GM12878 (cell line): ENCODE results near the gene ADAMTS16. TPM values are rescaled to one million over a fixed set of nuclear protein-coding genes. Genes with fewer than 3 reads are reported as not detected.

Experiments
- ATAC-seq: fragments of 200-7000 bp; cut with Tn5 transposase; 3 replicates; pipeline ENCODE4 v1.9.1; 2020; ENCODE audit warnings: mild to moderate bottlenecking, moderate library complexity
- BruUV-seq: library from RNA; stranded (reverse); fragments of 400-500 nt; replicated peaks from 2 replicates; lab custom pipeline; 2021; lab: Mats Ljungman, UMichigan
- CTCF ChIA-PET: fragments of 300-600 bp; sonication (Branson Sonifier 250); formaldehyde crosslinking; extraction: SDS; loops from one replicate; lab custom pipeline; 2021; ENCODE audit warnings: inconsistent platforms; lab: Yijun Ruan, JAX
- POLR2A ChIA-PET: fragments of 350-600 bp; formaldehyde crosslinking; extraction: SDS; loops from one replicate; lab custom pipeline; 2021; ENCODE audit warnings: inconsistent platforms; lab: Charles Lee
- RAD21 ChIA-PET: fragments of 300-600 bp; sonication (Branson Sonifier 250); formaldehyde crosslinking; loops from one replicate; lab custom pipeline; 2023; ENCODE audit warnings: antibody characterized with exemption; ENCODE audit not compliant: unreplicated experiment; lab: Charles Lee
- SMC1A ChIA-PET: fragments of 300-600 bp; sonication (Branson Sonifier 250); formaldehyde crosslinking; loops from one replicate; lab custom pipeline; 2023; ENCODE audit not compliant: unreplicated experiment, uncharacterized antibody; lab: Charles Lee
- DNase-seq: peaks from one replicate; pipeline ENCODE4 v3.0.0-alpha.2; 2011; ENCODE audit warnings: low read depth, low spot score
- FAIRE-seq: peaks from 3 replicates; lab custom pipeline; 2011; peaks lifted over from hg19 to GRCh38; lab: Jason Lieb, UNC
- H2AFZ ChIP-seq: 2 replicates; pipeline ENCODE4 v1.6.0; 2011; ENCODE audit warnings: low read depth, low read length, control low read depth; ENCODE audit not compliant: control insufficient read depth
- H3K27ac ChIP-seq: 2 replicates; pipeline ENCODE4 v1.5.1; 2011; ENCODE audit warnings: control low read depth; ENCODE audit not compliant: control insufficient read depth, insufficient read depth
- H3K27me3 ChIP-seq, 2 experiments: replicated peaks in 1 of 2; 2 replicates each; pipeline versions ENCODE4 v1.6.0 to v1.6.1; 2011; ENCODE audit warnings: low read length in 1 of 2; ENCODE audit not compliant: control insufficient read depth in 2 of 2, insufficient read depth in 2 of 2
- H3K36me3 ChIP-seq, 2 experiments: 2 replicates each; pipeline ENCODE4 v1.5.1; 2011; ENCODE audit warnings: low read length in 1 of 2; ENCODE audit not compliant: control insufficient read depth in 2 of 2, insufficient read depth in 2 of 2
- H3K4me1 ChIP-seq: 2 replicates; pipeline ENCODE4 v1.6.1; 2011; ENCODE audit warnings: mild to moderate bottlenecking, low read length, moderate library complexity, mixed read lengths; ENCODE audit not compliant: control insufficient read depth, insufficient read depth
- H3K4me2 ChIP-seq: 2 replicates; pipeline ENCODE4 v1.6.0; 2011; ENCODE audit warnings: control low read depth; ENCODE audit not compliant: control insufficient read depth, insufficient read depth
- H3K4me3 ChIP-seq: fragments of 200-600 bp; sonication (generic); 2 replicates; pipeline ENCODE4 v1.5.1; 2016
- H3K79me2 ChIP-seq: 2 replicates; pipeline ENCODE4 v1.6.0; 2011; ENCODE audit warnings: low read length; ENCODE audit not compliant: control insufficient read depth, insufficient read depth
- H3K9ac ChIP-seq: 2 replicates; pipeline ENCODE4 v1.8.0; 2011; ENCODE audit warnings: low read length, control low read depth, mixed read lengths; ENCODE audit not compliant: control insufficient read depth, insufficient read depth
- H3K9me3 ChIP-seq: replicated peaks from 3 replicates; pipeline ENCODE4 v1.5.1; 2011; ENCODE audit warnings: mild to moderate bottlenecking, low read length; ENCODE audit not compliant: control insufficient read depth, insufficient read depth
- H4K20me1 ChIP-seq: 2 replicates; pipeline ENCODE4 v1.6.0; 2011; ENCODE audit not compliant: control insufficient read depth, insufficient read depth
- CHD1 ChIP-seq: IDR thresholded peaks from 2 replicates; pipeline ENCODE4 v1.6.1; 2012; ENCODE audit warnings: low read depth, low read length, improper control_type of control experiment
- JUNB ChIP-seq: IDR thresholded peaks from 2 replicates; pipeline ENCODE4 v1.6.1; 2016; ENCODE audit warnings: antibody characterized with exemption, mild to moderate bottlenecking
- NFYA ChIP-seq: IDR thresholded peaks from 2 replicates; pipeline ENCODE4 v1.6.1; 2011; ENCODE audit warnings: low read depth, mild to moderate bottlenecking, low read length, improper control_type of control experiment, borderline replicate concordance
- PAX5 ChIP-seq: IDR thresholded peaks from 2 replicates; pipeline ENCODE4 v1.6.1; 2011; ENCODE audit warnings: low read depth, low read length, borderline replicate concordance
- RFX5 ChIP-seq: IDR thresholded peaks from 2 replicates; pipeline ENCODE4 v1.6.1; 2011; ENCODE audit warnings: low read depth, low read length, improper control_type of control experiment
- SMAD5 ChIP-seq: IDR thresholded peaks from 2 replicates; pipeline ENCODE4 v1.6.1; 2016; ENCODE audit warnings: antibody characterized with exemption, low read depth
- SPI1 ChIP-seq: IDR thresholded peaks from 2 replicates; pipeline ENCODE4 v1.6.1; 2011; ENCODE audit warnings: low read depth, mild to moderate bottlenecking, low read length, moderate library complexity, borderline replicate concordance; ENCODE audit not compliant: insufficient read depth
- YBX1 ChIP-seq: fragments of 450-650 bp; IDR thresholded peaks from 2 replicates; pipeline ENCODE4 v1.6.1; 2016; ENCODE audit warnings: antibody characterized with exemption
- ZNF687 ChIP-seq: fragments of 450-650 bp; IDR thresholded peaks from 2 replicates; pipeline ENCODE4 v1.6.1; 2017; ENCODE audit warnings: mild to moderate bottlenecking, moderate library complexity
- WGBS: methylation state at CpG from one replicate; pipeline ENCODE4 v1.1.6; 2016; ENCODE audit warnings: low lambda C conversion rate; ENCODE audit not compliant: insufficient replicate concordance, insufficient coverage; ENCODE audit errors: missing lambda C conversion rate; 5-methylcytosine and 5-hydroxymethylcytosine counted together
- in situ Hi-C: fragments of 300-500 bp; cut with MboI; formaldehyde crosslinking; loops from 9 replicates; pipeline ENCODE4 v1.14.3; 2018; ENCODE audit warnings: mixed read lengths
- intact Hi-C: fragments of 100-400 bp; cut with micrococcal nuclease; formaldehyde crosslinking; loops from one replicate; pipeline ENCODE4 v1.14.2; 2022; ENCODE audit not compliant: unreplicated experiment
- polyA plus RNA-seq, 11 experiments: library from polyadenylated mRNA; depleted of rRNA in 4 of 11; unstranded in 6 of 11; stranded (reverse) in 5 of 11; fragments of >200 nt; fragmentation: Nextera tagmentation in 4 of 11; fragmentation: Illumina TruSeq in 1 of 11; extraction: Ambion mirVana in 4 of 11; extraction: Trizol in 1 of 11; gene quantifications; 1 replicate in 1 of 11; 2 replicates in 10 of 11; pipeline versions ENCODE4 v1.2.1 to v1.2.3, GENCODE V29; 2011 to 2016; ENCODE audit warnings: inconsistent platforms in 2 of 11, missing spikeins in 2 of 11, low read depth in 1 of 11
- total RNA-seq, 4 experiments: library from RNA; depleted of rRNA in 3 of 4; stranded (reverse); fragments of >200 nt in 3 of 4; fragmentation: Illumina TruSeq in 1 of 4; extraction: Trizol in 1 of 4; gene quantifications; 2 replicates each; pipeline versions ENCODE4 v1.2.1 to v1.2.3, GENCODE V29; 2013 to 2021
- TF ChIP-seq, protein P1 (sequence below): IDR thresholded peaks from 2 replicates; pipeline ENCODE4 v1.6.1; 2012; ENCODE audit warnings: low read depth, low read length, improper control_type of control experiment

Gene ADAMTS16
- total and polyA plus RNA-seq, 10 of the 15 experiments (the other 5 are each of a cell fraction or from before 2014, with no cell fraction given): 0.04 TPM; not detected in 9

GRCh38 chr5:5297432-5298067 lies 157.4 kb downstream of the ADAMTS16 start:
- H3K79me2 ChIP-seq: no peaks in the 10 kb centered on the region
- no peak overlapping the region for H3K27ac ChIP-seq
- TF ChIP-seq JUNB (no peak), YBX1 (no peak), RFX5 (no peak), PAX5 (no peak), SMAD5 (no peak), ZNF687 (no peak), CHD1 (no peak), SPI1 (no peak), NFYA (no peak)
- TF ChIP-seq, protein P1, sequence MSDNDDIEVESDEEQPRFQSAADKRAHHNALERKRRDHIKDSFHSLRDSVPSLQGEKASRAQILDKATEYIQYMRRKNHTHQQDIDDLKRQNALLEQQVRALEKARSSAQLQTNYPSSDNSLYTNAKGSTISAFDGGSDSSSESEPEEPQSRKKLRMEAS: no peak
- POLR2A ChIA-PET: no interaction called here
- CTCF ChIA-PET: no interaction called here
- no peak overlapping the region for H3K4me2 ChIP-seq
- in situ Hi-C loops (no loop called here), intact Hi-C loops (no loop called here)
- H3K4me1 ChIP-seq: no peaks in the 10 kb centered on the region
- no peaks in the 10 kb centered on the region for H4K20me1 ChIP-seq
- no peaks in the 10 kb centered on the region for H3K27me3 ChIP-seq
- FAIRE-seq (no peak), DNase-seq (no peak), ATAC-seq (no peak)
- H3K4me3 ChIP-seq: no peak overlapping the region
- SMC1A ChIA-PET: no interaction called here
- no peaks in the 10 kb centered on the region for H3K9me3 ChIP-seq
- H2AFZ ChIP-seq: no peak overlapping the region
- RAD21 ChIA-PET: no interaction called here
- no peaks in the 10 kb centered on the region for H3K36me3 ChIP-seq
- 11% methylated on average over 9 of the region's 9 CpGs for WGBS
- H3K9ac ChIP-seq: no peak overlapping the region
- no TSS peak for BruUV-seq
